GM13976 (cell line): Measurements from ENCODE around the gene ZBTB45.
"Not testable (repeated sequence)": the region's sequence is repeated elsewhere in the genome, so short reads cannot be mapped to it uniquely, and the experiment has no call there.

Experiments used
- DNase-seq: peaks from one replicate; pipeline ENCODE4 v3.0.0; 2012; ENCODE audit warnings: low spot score
- CTCF ChIP-seq: IDR thresholded peaks from 2 replicates; pipeline ENCODE4 v1.5.1; 2012; ENCODE audit warnings: borderline replicate concordance, mild to moderate bottlenecking; ENCODE audit not compliant: insufficient read depth; ENCODE audit errors: extremely low read depth, missing control alignments, control extremely low read depth
- in situ Hi-C: fragments of 300-500 bp; cut with MboI; formaldehyde crosslinking; loops from one replicate; pipeline ENCODE4 v1.12.0; 2022; ENCODE audit warnings: low sequenced_read_pairs, mixed read lengths, inconsistent platforms; ENCODE audit not compliant: unreplicated experiment

The ZBTB45 gene

GRCh38 chr19:58513694-58514563 lies 5.7 kb downstream of the ZBTB45 start:
- in situ Hi-C loops: no loop called here
- TF ChIP-seq CTCF: peak; percentile 100
- peak; percentile 98 for DNase-seq

- DNase-seq: no peak
- in situ Hi-C loops: no loop called here
Observed at GRCh38 chr19:58513213-58513693, 6.4 kb downstream of the ZBTB45 start.

GRCh38 chr19:58511353-58512208 lies 8.0 kb downstream of the ZBTB45 start, which contains the start of gene SLC27A5:
SLC27A5 (minus strand) TSS chr19:58511992; CDS start chr19:58511955, 37 bp downstream.
- in situ Hi-C loops: no loop called here
- no peak for DNase-seq
- no peak for TF ChIP-seq CTCF

More at GRCh38 chr19:58513213-58513693, 6.4 kb downstream of the ZBTB45 start:
- no peak for TF ChIP-seq CTCF

GRCh38 chr19:58510084-58510862 lies 9.3 kb downstream of the ZBTB45 start:
- in situ Hi-C loops: no loop called here
- no peak for TF ChIP-seq CTCF
- DNase-seq: no peak

GRCh38 chr19:58509731-58510083 lies 9.9 kb downstream of the ZBTB45 start:
- in situ Hi-C loops: no loop called here
- TF ChIP-seq CTCF: no peak
- DNase-seq: no peak

- in situ Hi-C loops, DNase-seq: not testable (repeated sequence)
Observed at GRCh38 chr19:58507602-58508223, 11.9 kb downstream of the ZBTB45 start.
